ENCODE measurements around the gene CMTM4. TPM values are rescaled to one million over a fixed set of nuclear protein-coding genes. Genes with fewer than 3 reads are reported as not detected.

Gene CMTM4
- total and polyA plus RNA-seq, 2 of the 8 experiments (the other 6 are each of a cell fraction or from before 2014, with no cell fraction given), result 35.3 to 51.7 TPM

DNA sequence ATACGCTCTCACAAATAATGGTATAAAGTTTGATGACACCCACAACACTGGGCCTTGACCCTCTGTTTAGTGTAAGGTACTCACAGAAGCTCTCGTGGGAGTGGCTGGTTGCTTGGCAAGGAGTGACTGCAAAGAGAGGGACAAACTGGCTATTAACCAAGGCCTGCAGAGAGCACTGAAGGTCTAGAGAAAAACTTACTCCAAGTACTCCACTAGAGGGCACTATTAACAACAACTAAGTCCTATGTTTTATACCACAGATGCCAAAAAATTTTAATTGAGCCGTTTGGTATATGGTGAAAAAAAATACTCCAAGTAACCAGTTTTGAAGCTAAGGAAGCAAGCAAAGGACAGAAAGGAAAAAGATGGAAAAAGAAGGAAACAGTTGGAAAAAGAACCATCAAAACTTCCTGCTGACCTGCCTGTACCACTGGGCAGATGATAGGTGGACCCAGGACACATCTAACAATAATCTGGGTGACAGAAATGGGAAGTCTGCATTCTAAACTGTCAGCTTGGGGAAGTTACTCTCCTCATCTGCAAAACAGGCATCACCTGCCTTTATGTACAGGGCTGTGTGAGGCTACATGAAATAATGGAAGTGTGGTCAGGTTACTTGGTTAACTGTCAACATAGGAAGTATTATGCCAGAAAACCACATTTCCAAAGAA lies 31.7 kb upstream of the CMTM4 start:
- Histone ChIP-seq H4K8ac (ENCODE audit: extremely low read depth, insufficient read depth, low read length) (no peak overlapping the region), H2BK20ac (ENCODE audit: low read length) (no peak overlapping the region), H2AFZ (ENCODE audit: low read length) (no peak overlapping the region), H3K79me1 (ENCODE audit: low read depth, low read length) (no peaks in the 10 kb centered on the region), H3K4me3 (ENCODE audit: extremely low read depth in 1 of 4, insufficient read depth in 2 of 4, low read depth in 3 of 4, low read length in 4 of 4) (no peak overlapping the region), H2BK15ac (ENCODE audit: low read length) (no peak overlapping the region), H3K27ac (ENCODE audit: low read depth, low read length) (no peak overlapping the region; the same call in 1 of the 2 replicates), H4K91ac (replicated peaks; ENCODE audit: insufficient read length, low read length) (no peak overlapping the region), H2AK5ac (ENCODE audit: low read depth, low read length) (no peak overlapping the region), H3K4me1 (replicated peaks in 1 of 4; ENCODE audit: control insufficient read depth in 3 of 4, insufficient read depth in 4 of 4, low read length in 3 of 4) (peaks cover 0 to 6% (median 5%) of the 10 kb centered on the region in 4 experiments; a peak in 6 of 7 replicates), H3K4me2 (ENCODE audit: insufficient read depth in 1 of 2, low read depth in 2 of 2, low read length in 2 of 2) (no peak overlapping the region), H3K79me2 (ENCODE audit: control insufficient read depth in 1 of 2, insufficient read depth in 2 of 2, low read length in 2 of 2) (no peaks in the 10 kb centered on the region), H4K20me1 (replicated peaks in 1 of 2; ENCODE audit: control insufficient read depth in 1 of 2, insufficient read depth in 2 of 2, low read length in 2 of 2) (peaks cover 2 to 3% of the 10 kb centered on the region in 2 experiments), H2BK120ac (replicated peaks; ENCODE audit: low read depth, low read length) (no peak overlapping the region), H3K36me3 (ENCODE audit: control insufficient read depth in 2 of 4, insufficient read depth in 4 of 4, low read length in 3 of 4) (peaks cover 23 to 91% (median 73%) of the 10 kb centered on the region in 4 experiments), H3K9ac (replicated peaks in 1 of 4; ENCODE audit: extremely low read depth in 1 of 4, low read depth in 3 of 4, low read length in 3 of 4) (no peak overlapping the region), H3K23me2 (ENCODE audit: low read depth, low read length) (no peaks in the 10 kb centered on the region; the same call in 1 of the 2 replicates), H3K9me3 (ENCODE audit: insufficient read depth in 2 of 2, low read depth in 1 of 2, low read length in 1 of 2) (no peaks in the 10 kb centered on the region), H2BK5ac (ENCODE audit: low read depth, low read length) (peak overlapping the region; percentile 67; the same call in 1 of the 2 replicates), H3K27me3 (replicated peaks in 1 of 4; ENCODE audit: control insufficient read depth in 3 of 4, extremely low read depth in 1 of 4, insufficient read depth in 3 of 4, low read length in 3 of 4) (no peaks in the 10 kb centered on the region), H2BK12ac (ENCODE audit: low read depth, low read length) (no peak overlapping the region), H4K5ac (ENCODE audit: insufficient read length, low read depth, low read length) (no peak overlapping the region), H3K18ac (ENCODE audit: extremely low read depth, low read length) (no peak overlapping the region), H3K56ac (replicated peaks; ENCODE audit: insufficient read length, low read depth, low read length) (no peak overlapping the region), H3K4ac (replicated peaks; ENCODE audit: insufficient read length, low read depth, low read length) (no peak overlapping the region), H3K23ac (ENCODE audit: insufficient read length) (no peak overlapping the region), H3K14ac (ENCODE audit: insufficient read length) (no peak overlapping the region)
- 73% methylated on average over 3 of the region's 3 CpGs; no CpG with 5 or more reads in 1 of the 2 experiments for WGBS, 2 experiments (ENCODE audit: extremely low coverage in 1 of 2, insufficient coverage in 1 of 2, insufficient read length in 1 of 2, insufficient replicate concordance in 2 of 2, low coverage in 1 of 2, low lambda C conversion rate in 2 of 2, missing lambda C conversion rate in 1 of 2)
- ChIA-PET POLR2A (ENCODE audit: partially characterized antibody) (interaction anchor here (0.9 to 6.9 kb wide), 5 partner anchors 10 to 140 kb away, joined by 3 to 57 read pairs (median 7); partner anchors contain the start of gene DYNC1LI2), CTCF (ENCODE audit: partially characterized antibody) (interaction anchor here (0.7 to 8.6 kb wide), 30 partner anchors 11 to 321 kb away, joined by 3 to 170 read pairs (median 4); partner anchors contain the start of genes DYNC1LI2 and NAE1)
- DNase-seq (ENCODE audit: low read depth in 1 of 2, low spot score in 2 of 2) (no peak), FAIRE-seq (peak; percentile 85)
- TF ChIP-seq, protein P1, sequence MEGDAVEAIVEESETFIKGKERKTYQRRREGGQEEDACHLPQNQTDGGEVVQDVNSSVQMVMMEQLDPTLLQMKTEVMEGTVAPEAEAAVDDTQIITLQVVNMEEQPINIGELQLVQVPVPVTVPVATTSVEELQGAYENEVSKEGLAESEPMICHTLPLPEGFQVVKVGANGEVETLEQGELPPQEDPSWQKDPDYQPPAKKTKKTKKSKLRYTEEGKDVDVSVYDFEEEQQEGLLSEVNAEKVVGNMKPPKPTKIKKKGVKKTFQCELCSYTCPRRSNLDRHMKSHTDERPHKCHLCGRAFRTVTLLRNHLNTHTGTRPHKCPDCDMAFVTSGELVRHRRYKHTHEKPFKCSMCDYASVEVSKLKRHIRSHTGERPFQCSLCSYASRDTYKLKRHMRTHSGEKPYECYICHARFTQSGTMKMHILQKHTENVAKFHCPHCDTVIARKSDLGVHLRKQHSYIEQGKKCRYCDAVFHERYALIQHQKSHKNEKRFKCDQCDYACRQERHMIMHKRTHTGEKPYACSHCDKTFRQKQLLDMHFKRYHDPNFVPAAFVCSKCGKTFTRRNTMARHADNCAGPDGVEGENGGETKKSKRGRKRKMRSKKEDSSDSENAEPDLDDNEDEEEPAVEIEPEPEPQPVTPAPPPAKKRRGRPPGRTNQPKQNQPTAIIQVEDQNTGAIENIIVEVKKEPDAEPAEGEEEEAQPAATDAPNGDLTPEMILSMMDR (IDR thresholded peaks at IDR 0.05; ENCODE audit: control extremely low read depth in 1 of 3, insufficient read depth in 1 of 3, low read depth in 1 of 3, low read length in 3 of 3), result peak in 2 of 3 experiments; percentile 52 to 58; a peak in 3 of 4 replicates
- TF ChIP-seq, protein P2, sequence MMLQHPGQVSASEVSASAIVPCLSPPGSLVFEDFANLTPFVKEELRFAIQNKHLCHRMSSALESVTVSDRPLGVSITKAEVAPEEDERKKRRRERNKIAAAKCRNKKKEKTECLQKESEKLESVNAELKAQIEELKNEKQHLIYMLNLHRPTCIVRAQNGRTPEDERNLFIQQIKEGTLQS (IDR thresholded peaks at IDR 0.05; ENCODE audit: insufficient read depth, low read depth, low read length), result no peak
- TF ChIP-seq, protein P3, sequence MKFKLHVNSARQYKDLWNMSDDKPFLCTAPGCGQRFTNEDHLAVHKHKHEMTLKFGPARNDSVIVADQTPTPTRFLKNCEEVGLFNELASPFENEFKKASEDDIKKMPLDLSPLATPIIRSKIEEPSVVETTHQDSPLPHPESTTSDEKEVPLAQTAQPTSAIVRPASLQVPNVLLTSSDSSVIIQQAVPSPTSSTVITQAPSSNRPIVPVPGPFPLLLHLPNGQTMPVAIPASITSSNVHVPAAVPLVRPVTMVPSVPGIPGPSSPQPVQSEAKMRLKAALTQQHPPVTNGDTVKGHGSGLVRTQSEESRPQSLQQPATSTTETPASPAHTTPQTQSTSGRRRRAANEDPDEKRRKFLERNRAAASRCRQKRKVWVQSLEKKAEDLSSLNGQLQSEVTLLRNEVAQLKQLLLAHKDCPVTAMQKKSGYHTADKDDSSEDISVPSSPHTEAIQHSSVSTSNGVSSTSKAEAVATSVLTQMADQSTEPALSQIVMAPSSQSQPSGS (IDR thresholded peaks at IDR 0.05; ENCODE audit: low read length), result no peak
- peak; percentile 37 to 50 for TF ChIP-seq RAD21 (IDR thresholded peaks at IDR 0.05 in 1 of 2, conservative IDR thresholded peaks at IDR 0.05 in 1 of 2; ENCODE audit: low read depth in 2 of 2, low read length in 2 of 2)

Measured in H1 (cell line).